GM19240 (cell line): ENCODE data around the gene ERBIN.
"Not testable (repeated sequence)": the region's sequence is repeated elsewhere in the genome, so short reads cannot be mapped to it uniquely, and the experiment has no call there.

Experiments used
- DNase-seq: peaks from one replicate; pipeline ENCODE4 v3.0.0; 2011; ENCODE audit warnings: low spot score; ENCODE audit not compliant: insufficient read length

The ERBIN gene

DNA sequence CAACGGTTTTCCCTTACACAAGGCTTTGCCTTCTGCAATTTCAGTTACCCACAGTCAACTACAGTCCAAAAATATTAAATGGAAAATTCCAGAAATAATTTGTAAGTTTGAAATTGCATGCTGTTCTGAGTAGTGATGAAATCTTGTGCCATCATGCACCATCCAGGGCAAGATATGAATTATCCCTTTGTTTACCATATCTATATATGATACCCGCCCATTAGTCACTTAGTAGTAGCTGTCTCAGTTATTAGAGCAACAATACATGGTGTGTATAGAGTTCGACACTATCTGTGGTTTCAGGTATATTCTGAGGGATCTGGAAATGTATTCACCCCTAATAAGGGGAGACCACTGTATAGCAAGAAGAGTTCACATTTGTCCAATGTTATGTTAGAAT lies 29.4 kb downstream of the ERBIN start:
- DNase-seq, result no peak

GRCh38 chr5:65957703-65958102 lies 31.3 kb downstream of the ERBIN start:
- DNase-seq, result not testable (repeated sequence)

GRCh38 chr5:65961633-65962032 lies 35.3 kb downstream of the ERBIN start:
- DNase-seq, result peak; percentile 9

DNA sequence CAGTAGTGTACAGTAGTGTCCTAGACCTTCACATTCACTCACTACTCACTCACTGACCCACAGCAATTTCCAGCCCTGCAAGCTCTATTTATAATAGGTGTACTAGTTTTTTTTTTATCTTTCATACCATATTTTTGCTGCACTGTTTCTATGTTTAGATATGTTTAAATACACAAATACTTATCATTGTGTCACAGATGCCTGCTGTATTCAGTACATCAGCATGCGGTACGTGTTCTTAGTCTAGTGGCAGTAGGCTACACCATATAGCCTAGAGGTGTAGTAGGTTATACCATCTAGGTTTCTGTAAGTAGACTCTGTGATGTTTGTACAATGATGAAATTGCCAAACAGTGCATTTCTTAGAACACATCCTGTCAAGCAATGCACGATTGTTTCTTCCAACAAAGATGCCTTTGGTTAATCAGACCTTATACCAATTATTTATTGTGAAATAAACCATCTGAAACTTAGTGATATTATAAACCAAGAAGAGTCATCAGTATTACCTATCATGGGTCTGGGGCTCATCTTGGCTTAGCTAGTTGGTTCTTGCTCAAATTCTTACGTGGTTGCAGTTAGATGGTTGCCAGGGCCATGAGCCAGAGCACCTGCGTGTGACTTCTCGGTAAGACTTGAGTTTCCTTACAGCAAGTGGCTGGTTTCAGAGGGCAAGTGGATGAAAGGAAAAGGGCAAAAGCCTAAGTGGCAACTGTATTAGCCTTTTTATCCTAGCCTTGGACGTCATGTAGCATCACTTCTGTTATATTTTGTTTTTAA lies 41.1 kb downstream of the ERBIN start:
- DNase-seq, result no peak

- no peak for DNase-seq
Measured at GRCh38 chr5:65969539-65970393, 43.4 kb downstream of the ERBIN start.

- DNase-seq, result no peak
Measured at GRCh38 chr5:65970481-65971367, 44.3 kb downstream of the ERBIN start.

DNA sequence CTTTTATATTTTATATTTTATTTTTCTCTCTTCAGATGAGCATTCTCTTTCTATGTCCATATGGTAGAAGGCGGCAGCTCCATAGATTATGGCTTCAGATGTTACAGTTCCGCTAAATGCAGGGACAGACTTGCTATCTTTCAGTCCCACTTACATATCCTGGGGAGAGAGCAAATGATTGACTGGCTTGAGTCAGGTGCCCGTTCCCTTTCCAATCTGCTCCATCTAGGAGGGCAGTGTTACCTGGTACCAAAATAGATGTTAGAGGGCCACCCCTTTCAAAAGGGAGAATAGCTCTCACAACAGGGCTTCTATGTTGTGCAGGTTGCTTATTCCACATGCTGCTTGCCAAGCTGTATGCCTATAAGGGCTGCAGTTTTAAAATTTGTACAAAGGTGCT lies 45.3 kb downstream of the ERBIN start:
- no peak for DNase-seq

DNA sequence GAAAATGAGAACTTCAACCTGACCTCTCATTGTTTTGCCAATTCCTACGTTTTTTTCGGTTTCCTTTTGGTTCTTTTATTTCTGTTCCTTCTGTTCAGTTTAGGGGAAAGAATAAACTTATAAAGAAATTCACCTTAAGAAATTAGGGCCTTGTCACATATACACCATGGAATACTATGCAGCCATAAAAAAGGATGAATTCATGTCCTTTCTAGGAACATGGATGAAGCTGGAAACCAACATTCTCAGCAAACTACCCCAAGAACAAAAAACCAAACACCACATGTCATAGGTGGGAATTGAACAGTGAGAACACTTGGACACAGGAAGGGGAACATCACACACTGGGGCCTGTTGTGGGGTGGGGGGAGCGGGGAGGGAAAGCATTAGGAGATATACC lies 46.5 kb downstream of the ERBIN start:
- DNase-seq, result not testable (repeated sequence)

DNA sequence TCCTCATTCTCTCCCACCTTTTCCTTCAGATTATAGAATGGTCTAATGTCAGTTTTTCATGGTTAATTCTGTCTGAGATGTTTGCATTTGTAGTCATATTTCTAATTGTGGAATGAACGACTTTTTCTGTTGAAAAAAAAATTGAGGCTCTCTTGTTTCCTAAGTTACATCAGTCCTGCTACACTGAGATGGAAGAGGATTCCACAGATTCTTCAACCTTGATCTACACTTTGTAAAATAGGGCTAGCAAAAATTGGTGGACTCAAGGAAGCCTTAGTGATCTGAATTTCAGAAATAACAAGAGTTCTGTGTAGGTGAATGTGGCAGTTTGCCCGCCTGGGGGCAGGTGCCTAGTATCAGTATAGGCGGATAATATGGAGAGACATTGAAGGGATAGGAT lies 51.9 kb downstream of the ERBIN start:
- no peak for DNase-seq

GRCh38 chr5:65981548-65981947 lies 55.2 kb downstream of the ERBIN start:
- DNase-seq, result no peak

DNA sequence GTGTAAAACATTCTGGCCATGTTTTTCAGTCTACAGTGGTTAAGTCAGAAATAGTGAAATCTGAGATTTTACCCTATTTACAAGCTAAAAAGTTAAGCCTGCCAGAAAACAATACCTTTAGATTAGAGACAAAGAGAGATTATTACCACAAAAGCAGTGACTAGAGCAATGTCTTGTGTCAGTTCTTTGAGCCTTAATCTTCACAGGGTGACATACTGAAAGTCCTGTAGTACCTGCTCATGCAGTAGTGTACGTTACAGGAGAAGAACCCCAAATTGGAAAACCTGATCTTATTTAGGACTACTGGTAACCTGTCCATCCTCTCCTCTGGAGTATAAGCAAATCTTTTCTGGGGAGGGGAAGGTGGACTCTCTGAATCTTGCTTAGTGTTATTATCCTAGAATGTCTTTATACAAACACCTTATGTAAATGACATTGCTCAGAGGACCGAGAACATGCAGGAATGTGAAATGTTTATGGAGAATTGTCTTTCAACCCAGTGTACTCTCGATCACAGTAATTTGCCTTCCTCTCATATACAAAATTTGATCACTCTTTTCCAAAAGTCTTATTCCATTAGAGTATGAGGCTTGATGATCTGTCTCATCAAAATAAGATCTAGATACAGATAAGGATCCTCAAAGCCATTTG lies 55.7 kb downstream of the ERBIN start:
- DNase-seq, result no peak

GRCh38 chr5:65982635-65983034 lies 56.3 kb downstream of the ERBIN start:
- no peak for DNase-seq

DNA sequence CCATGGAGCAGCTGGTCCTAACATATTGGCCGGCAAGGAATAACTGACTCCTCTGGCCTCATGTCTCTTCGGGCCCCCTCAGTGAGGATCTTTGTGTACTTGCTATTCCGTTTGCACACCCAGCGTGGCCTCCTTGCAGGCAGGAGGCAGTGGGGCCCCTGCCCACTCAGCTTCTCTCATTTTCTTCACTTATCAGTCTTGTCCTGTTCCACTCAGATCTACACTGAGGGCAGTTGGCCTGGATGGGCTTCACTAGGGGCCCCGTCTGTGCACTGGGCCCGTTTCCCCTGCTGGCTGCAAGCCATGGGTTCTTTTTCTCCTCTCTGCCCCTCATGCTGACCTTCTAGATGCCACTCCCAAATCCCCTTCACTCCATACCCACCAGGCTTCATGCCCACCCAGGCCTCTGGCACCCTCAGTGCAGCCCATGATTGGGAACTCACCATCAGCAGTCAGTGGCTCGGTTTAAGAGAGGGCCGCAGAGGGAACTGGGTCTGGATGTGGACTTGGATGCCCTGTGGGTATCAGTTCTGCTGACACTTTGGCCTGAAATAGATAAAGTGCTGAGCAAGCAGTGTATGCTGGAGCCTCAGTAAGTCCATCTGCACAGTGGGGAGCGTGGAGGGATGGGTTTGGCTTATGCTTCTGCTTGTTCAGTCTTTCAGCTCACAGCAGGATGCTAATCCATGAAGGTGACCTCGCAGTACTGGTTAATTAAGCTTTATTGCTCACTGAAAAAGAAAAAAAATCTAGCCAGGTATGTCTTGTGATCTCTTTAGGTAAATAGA lies 57.9 kb downstream of the ERBIN start:
- DNase-seq, result no peak

- no peak for DNase-seq
Measured at GRCh38 chr5:65986050-65986451, 59.7 kb downstream of the ERBIN start.

DNA sequence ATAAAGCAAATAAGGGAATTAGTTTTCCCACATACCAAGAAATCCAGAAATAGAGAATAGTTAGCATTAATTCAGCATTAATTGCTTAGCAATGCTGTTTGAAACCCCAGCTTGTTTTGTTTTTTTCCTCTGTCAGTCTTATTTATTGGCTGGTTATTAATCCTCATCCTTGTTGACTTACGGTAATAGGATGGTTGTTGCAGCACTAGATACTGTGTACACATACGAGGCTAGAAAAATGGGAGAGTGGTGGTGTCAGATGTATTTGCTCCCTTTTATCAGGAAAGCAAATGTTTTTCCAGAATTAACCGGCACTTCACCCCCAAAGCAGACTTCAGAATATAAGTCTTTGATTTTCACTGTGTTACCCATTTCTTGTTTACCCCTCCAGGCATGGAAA lies 60.4 kb downstream of the ERBIN start:
- DNase-seq, result no peak

DNA sequence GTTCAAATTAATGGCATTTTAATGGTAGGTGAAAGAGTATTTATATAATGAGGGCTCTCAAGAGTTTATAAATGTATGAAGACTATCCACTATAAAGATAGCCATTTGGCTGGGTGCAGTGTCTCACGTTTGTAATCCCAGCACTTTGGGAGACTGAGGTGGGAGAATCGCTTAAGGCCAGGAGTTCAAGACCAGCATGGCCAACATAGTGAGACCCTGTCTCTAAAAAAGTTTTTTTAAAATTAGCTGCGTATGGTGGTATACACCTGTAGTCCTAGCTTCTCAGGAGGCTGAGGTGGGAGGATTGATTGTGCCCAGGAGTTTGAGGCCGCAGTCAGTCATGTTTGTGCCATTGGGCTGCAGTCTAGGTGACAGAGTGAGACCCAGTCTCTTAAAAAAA lies 61.6 kb downstream of the ERBIN start:
- DNase-seq, result no peak

DNA sequence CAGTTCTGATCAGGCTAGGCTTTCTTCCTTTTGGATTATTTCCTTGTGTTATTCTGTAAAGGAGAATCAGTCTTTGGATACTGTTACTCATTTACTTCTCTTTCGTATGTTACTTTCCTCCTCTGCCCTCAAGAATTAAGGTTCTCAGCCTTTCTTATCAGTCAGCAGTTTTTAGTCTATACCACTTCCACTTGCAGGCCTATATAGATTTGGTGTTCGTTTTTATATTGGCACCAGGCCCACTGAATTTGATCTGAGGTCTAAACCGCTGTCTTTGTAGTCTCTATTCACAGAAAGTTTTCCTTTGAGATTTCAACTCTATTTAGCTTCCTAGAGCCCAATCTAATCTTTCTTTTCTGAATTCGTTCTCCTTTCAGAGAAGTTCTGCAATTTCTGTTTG lies 62.8 kb downstream of the ERBIN start:
- DNase-seq, result no peak

DNA sequence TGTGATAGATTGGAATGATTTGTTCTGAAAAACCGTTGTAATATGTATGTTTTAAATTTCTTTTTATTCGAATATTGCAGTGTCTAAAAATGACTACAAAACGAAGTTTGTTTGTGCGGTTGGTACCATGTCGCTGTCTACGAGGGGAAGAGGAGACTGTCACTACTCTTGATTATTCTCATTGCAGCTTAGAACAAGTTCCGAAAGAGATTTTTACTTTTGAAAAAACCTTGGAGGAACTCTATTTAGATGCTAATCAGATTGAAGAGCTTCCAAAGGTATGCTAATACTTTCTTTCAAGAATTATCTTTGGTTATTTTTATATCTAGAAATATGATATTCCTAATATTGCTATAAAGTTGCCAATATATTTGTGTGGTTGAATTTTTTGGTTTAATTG lies 66.3 kb downstream of the ERBIN start:
- no peak for DNase-seq

- no peak for DNase-seq
Measured at GRCh38 chr5:65994117-65994786, 67.9 kb downstream of the ERBIN start.
